Measurements from ENCODE around the gene UVRAG.

DNA sequence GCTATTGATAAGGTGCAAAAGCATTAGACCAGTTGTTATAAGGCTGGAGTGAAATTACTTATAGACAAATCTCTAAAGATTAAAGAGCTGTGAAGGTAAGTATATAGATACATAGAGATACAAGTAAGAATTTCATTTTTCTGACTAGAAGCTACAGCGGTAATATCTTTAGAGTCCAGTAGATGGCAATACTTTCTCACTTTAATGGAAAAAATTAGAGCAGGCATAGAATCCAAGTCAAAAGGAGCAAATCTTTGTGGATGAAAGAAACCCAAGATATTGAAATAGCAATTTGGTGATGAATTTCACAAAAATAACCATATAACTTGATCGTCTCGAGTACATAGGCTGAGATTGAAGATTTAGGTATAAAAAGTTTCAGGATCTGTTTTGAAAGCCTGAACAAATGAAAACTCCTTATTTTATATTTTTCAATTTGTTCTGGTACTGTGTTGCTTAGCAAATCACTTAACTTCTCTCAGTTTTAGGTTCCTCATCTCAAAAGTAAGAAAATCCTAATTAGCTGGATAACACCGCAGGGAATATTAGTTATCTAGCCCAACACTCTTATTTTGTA, 81.9 kb downstream of the UVRAG start:
- TF ChIP-seq CTCF (IDR thresholded peaks at IDR 0.05), result peak; percentile 82
- no peak for TF ChIP-seq EZH2 (IDR thresholded peaks at IDR 0.05)

All from neural progenitor cell (in vitro differentiated cells).